ENCODE data around the gene NINL.
A peak's percentile ranks its signal among the peaks of the same experiment; 100 is the strongest.
"Not testable (repeated sequence)": the region's sequence is repeated elsewhere in the genome, so short reads cannot be mapped to it uniquely, and the experiment has no call there.

Gene NINL

DNA sequence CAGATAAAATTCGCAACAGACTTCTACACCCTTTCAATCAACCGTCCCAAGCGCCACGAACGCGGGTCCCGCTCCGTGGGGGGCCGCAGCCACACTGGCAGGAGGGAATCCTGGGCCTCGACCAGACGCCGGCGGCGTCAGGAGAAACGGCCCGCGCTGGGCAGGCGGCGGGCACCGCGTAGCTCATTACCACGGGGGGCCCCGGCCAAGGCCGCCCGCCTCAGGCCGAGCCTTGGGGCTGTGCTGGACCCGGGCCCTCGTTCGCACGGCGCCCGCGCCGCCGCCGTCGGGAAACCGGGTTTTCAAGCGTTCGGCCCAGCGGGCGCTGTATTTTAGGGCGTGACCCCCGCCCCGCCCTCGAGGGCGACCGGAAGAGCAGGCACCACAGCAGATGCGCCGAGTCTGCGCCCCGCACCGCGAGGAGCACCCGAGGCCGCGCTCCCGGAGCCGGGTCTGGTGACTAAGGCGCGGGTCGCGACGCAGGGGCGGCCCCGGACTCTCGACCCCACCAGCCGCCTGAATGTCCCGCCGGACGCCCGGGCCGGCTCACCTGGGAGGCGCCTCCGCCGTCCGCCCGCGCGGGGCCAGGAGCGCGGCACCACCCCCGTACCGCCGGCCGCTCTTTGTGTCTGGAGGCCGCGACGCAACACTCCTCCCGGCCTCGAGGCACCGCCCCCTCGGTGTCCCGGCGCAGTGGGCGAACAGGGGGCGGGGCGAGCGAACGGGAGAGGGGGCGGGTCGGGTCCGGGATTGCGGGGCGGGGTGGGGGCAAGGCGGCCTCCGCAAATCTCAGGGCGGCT is at the start of gene NINL:
Gene NINL, minus strand, starts transcription at position 627 of the 800 bp plus-strand sequence. CDS start 58,944 bp downstream, outside the sequence.
- peak in 36 of 51 donors; percentile 4 to 62 (median 23) for DNase-seq

GRCh38 chr20:25632940-25633790 is 47.8 kb upstream of the NINL start:
- no peak for DNase-seq

GRCh38 chr20:25630615-25631014 is 45.3 kb upstream of the NINL start:
- not testable (repeated sequence) for DNase-seq

- no peak for DNase-seq
Observed at GRCh38 chr20:25629816-25630499, 44.6 kb upstream of the NINL start.

- DNase-seq, result no peak
Observed at GRCh38 chr20:25626779-25627178, 41.4 kb upstream of the NINL start.

DNA sequence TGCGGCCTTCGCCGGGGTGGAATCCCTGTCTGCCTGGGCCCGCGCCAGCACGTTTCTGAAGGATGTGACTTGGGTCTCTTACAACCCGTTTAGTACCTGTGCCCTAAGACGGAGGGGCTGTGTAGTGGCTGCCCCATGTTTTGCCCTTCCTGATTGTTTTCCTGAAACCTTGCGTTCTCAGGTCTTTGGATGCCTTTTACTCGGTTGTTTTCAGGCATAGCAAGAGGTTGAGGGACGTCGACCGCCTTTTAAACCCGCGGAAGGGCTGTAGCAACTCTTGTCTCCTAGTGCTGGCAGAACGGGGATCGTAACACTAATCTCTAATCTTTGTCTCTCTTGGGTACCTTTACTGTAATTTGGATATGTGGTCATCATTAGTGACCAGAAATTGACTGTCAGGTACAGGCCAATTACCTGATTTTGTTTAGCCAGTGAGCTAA is 39.2 kb upstream of the NINL start:
- DNase-seq, result peak in 2 of 51 donors; percentile 50 to 53

DNA sequence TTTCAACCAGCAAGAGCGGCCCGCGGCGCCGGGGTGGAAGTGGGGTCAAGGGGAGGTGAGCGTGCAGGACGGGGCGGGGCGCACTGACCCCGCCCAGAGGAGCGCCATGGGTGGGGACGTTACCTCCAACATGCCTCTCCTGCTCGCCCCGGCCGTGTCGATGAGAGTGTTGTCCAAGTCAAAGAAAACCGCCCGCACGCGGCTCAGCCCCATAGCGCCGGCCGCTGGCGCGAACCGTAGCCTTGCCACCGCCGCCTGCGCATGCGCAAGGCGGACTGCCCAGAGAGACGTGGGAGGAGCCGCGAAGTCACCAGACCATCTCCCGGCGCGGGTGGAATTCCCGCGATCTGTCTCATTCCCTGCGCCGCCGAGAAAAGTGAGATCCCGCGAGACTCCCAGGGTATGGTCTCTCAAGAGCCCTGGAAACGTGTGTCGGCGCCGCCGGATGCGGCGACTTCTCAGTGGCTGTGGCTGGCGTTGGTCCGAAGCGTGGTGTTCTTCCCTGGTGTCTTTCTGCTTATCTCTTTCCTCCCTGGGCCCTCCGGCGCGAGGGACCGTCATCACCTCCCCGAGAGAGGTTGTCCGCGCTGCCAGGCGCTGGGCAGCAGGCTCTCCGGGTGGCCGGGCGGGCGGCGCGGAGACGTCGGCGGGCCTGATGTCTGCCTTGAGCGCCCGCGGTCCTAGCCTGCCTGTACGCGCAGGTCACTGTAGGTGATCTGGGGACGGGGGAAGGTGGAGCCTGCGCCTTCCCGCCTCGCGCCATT is 38.6 kb upstream of the NINL start, which contains the start of gene NANP:
Gene NANP, minus strand, starts transcription at position 279 of the 764 bp plus-strand sequence. Its CDS starts 66 bp downstream, at position 213.
- peak; percentile 59 to 95 (median 88) for DNase-seq

DNA sequence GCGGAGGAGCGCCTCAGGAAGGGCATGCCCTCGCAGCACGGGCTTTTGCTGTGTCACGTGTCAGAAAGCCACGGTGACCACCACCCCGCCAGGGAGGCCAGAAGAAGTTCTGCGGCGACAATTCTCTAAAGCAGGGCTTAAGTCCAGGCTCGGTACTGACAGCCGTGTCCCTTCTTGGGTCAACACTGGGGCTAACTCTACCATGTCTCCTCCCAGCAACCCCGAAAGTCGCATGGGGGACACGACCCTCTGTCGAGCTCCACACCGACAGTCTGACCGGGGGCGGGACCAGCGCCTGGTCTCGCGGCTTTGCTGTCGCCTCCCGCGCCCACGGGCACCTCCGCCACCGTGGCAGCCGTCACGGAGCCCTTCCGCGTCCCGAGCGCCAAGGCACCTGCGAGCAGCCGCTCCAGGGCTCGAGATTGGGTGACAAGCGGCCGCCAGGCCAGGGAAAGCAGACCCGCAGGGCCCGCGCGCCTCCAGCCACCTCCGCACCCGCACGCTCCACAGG is 37.9 kb upstream of the NINL start:
- peak in 32 of 51 donors; percentile 3 to 61 (median 35) for DNase-seq

GRCh38 chr20:25622450-25623224 is 37.3 kb upstream of the NINL start:
- DNase-seq, result peak in 3 of 51 donors; percentile 17 to 49 (median 19)

DNA sequence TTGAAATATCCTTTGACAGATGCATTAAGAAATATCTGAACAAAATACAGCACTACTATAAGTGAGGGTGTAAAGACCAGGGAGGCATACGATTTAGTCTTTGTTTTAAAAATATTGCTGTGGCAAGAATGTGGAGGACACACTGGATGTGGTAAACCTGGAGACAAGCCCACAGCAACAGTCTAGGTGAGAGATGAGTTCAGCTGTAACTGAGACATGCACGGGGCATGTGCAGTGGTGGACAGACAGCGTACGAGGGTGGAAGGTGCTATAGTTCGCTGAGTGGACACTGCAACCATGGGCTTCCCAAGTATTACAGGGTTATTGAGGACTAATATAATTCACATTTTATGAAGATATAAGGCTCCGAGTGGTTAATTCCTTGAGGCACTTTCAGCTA is 36.7 kb upstream of the NINL start:
- no peak for DNase-seq

- DNase-seq, result no peak
Observed at GRCh38 chr20:25619514-25619913, 34.2 kb upstream of the NINL start.

GRCh38 chr20:25608774-25609173 is 23.4 kb upstream of the NINL start:
- DNase-seq, result no peak

DNA sequence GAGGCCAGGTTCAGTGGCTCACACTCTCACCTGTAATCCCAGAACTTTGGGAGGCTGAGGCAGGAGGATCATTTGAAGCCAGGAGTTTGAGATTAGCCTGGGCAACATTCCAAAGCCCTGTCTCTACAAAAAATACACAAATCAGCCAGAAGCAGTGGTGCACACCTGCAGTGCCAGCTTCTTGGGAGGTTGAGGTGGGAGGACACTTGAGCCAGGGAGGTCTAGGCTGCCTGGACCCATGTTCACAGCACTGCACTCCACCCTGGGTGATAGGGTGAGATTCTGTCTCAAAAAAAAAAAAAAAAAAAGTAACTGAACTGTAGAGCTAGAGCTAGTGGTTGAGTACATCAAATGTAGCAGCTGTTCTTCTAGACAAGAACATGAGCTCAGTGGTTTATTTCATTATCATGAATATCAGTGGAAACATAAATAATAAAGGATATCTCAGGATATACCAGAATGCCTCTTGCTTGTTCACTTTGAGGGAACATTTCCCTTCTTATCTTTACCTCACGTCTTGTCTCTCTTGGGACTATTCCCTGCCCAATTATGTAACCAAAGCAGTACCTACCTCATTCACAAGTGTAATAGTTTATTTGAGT is 20.9 kb upstream of the NINL start:
- no peak for DNase-seq

- DNase-seq, result no peak
Observed at GRCh38 chr20:25605148-25605547, 19.8 kb upstream of the NINL start.

- DNase-seq, result no peak
Observed at GRCh38 chr20:25604611-25605010, 19.3 kb upstream of the NINL start.

GRCh38 chr20:25602914-25603309 is 17.6 kb upstream of the NINL start:
- not testable (repeated sequence) for DNase-seq

GRCh38 chr20:25602191-25602913 is 17.0 kb upstream of the NINL start:
- not testable (repeated sequence) for DNase-seq

DNA sequence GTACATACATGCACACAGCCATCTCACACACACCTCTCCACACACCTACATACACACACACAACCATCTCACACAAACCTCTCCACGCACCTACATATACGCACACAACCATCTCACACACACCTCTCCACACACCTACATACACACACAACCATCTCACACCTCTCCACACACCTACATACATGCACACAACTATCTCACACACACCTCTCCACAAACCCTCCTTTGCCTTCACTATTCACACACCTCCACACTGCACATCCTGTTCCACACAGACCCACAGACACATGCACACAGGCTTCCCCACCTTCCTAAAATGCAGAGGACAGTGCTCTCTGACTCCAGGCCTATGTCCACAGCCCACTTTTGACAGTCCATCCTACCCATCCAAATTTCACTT is 16.3 kb upstream of the NINL start:
- no peak for DNase-seq

DNA sequence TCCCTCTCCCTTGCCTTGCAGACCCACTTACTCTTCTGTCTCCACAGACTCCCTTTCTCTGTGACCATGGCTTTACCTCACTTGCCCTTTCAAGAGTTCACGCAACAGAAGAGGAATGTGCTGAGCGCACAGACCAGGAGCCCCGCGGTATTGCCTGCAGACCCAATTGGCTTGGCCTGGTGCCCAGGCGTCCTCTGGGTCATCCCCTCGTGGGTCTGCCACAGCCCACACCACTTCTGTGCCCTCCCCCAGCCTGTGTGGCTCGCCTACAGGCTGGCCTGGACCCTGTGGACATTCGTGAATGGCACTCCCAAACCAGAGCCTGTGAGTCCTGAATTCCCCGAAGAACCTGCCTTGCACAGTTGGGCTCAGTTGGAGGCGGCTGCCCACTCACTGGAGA is 15.3 kb upstream of the NINL start:
- DNase-seq, result no peak
